SU-DHL-6 (cell line): Measurements from ENCODE around the gene PHACTR2.

ENCODE experiments used
- EZH2phosphoT487 ChIP-seq: fragments of 200-600 bp; sonication (generic), shearing (Covaris generic); conservative IDR thresholded peaks from 2 replicates; pipeline ENCODE4 v1.6.1; 2018; ENCODE audit warnings: mild to moderate bottlenecking, antibody characterized with exemption, low read length, moderate library complexity, mixed read lengths
- TF ChIP-seq, protein P1 (sequence below): fragments of 200-600 bp; sonication (generic); IDR thresholded peaks from one replicate; pipeline ENCODE4 v1.5.1; 2017; ENCODE audit warnings: antibody characterized with exemption, mild to moderate bottlenecking, low read length, moderate library complexity; ENCODE audit not compliant: insufficient read depth, poor library complexity, severe bottlenecking

DNA sequence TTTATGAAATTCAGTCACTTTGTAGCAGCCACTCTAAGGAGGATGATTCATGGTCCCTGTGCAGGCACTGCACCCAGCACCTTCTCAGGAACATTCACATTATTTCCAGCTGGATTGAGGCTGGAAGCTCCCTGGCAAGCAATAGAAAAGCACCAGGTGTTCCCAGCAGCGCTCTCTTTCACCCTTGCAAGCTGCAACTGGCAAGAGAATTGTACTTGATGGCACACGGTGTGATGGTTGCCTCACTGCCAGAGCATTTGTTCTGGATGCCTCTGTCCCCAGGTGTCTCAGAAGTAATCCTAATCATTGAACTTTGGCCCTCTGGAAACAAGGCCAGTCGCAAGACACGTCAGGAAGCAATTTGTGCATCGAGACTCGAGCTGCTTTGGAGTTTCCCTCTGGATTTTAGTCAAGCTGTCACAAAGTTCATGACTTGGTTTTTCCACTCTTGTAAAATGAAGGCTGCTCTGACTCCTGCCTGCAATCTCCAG is 24.9 kb upstream of the PHACTR2 start:
- TF ChIP-seq, protein P1, sequence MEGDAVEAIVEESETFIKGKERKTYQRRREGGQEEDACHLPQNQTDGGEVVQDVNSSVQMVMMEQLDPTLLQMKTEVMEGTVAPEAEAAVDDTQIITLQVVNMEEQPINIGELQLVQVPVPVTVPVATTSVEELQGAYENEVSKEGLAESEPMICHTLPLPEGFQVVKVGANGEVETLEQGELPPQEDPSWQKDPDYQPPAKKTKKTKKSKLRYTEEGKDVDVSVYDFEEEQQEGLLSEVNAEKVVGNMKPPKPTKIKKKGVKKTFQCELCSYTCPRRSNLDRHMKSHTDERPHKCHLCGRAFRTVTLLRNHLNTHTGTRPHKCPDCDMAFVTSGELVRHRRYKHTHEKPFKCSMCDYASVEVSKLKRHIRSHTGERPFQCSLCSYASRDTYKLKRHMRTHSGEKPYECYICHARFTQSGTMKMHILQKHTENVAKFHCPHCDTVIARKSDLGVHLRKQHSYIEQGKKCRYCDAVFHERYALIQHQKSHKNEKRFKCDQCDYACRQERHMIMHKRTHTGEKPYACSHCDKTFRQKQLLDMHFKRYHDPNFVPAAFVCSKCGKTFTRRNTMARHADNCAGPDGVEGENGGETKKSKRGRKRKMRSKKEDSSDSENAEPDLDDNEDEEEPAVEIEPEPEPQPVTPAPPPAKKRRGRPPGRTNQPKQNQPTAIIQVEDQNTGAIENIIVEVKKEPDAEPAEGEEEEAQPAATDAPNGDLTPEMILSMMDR, result no peak
- TF ChIP-seq EZH2phosphoT487, result no peak
